Activated CD4-positive, alpha-beta memory T cell treated with anti-CD3 and anti-CD28 coated beads, Interleukin-2, amount 10 ng/mL, durations not matched to agents 7 days and 5 days (primary cell): Measurements from ENCODE around the gene DMC1. TPM values are rescaled to one million over a fixed set of nuclear protein-coding genes. Genes with fewer than 3 reads are reported as not detected.
A peak's percentile ranks its signal among the peaks of the same experiment; 100 is the strongest.

ENCODE experiments used
- CTCF ChIA-PET: fragments of 350-600 bp; sonication (Branson Sonifier 250); formaldehyde crosslinking; loops from one replicate; lab custom pipeline; 2021; ENCODE audit warnings: antibody characterized with exemption, inconsistent platforms; lab: Charles Lee
- POLR2A ChIA-PET: fragments of 350-600 bp; sonication (Branson Sonifier 250); formaldehyde crosslinking; loops from one replicate; lab custom pipeline; 2021; ENCODE audit warnings: antibody characterized with exemption; lab: Charles Lee
- DNase-seq: peaks from one replicate; pipeline ENCODE4 v3.0.0-alpha.2; 2020
- H3K27ac Mint-ChIP-seq: one replicate; pipeline ENCODE4 v1.8.0; 2021; ENCODE audit warnings: mild to moderate bottlenecking, mixed read lengths
- H3K27me3 Mint-ChIP-seq: one replicate; pipeline ENCODE4 v1.8.0; 2021; ENCODE audit warnings: mixed read lengths
- H3K36me3 Mint-ChIP-seq: one replicate; pipeline ENCODE4 v1.8.0; 2021; ENCODE audit warnings: low read depth, mixed read lengths
- H3K4me1 Mint-ChIP-seq: one replicate; pipeline ENCODE4 v1.8.0; 2021; ENCODE audit warnings: mixed read lengths
- H3K4me3 Mint-ChIP-seq: one replicate; pipeline ENCODE4 v1.8.0; 2021; ENCODE audit warnings: mild to moderate bottlenecking, mixed read lengths
- H3K9me3 Mint-ChIP-seq: one replicate; pipeline ENCODE4 v1.8.0; 2021; ENCODE audit warnings: mixed read lengths
- total RNA-seq, 2 experiments: library from RNA; stranded (reverse); gene quantifications; one replicate each; pipeline ENCODE4 v1.2.3, GENCODE V29; 2021

The DMC1 gene
- total RNA-seq, 2 experiments from 2014 or later = 12.5 to 12.6 TPM

- no peaks in the 10 kb centered on the region for H3K9me3 Mint-ChIP-seq
- H3K27ac Mint-ChIP-seq = peak overlapping the region; percentile 98
- peak; percentile 62 for DNase-seq
- peaks cover 56% of the 10 kb centered on the region for H3K36me3 Mint-ChIP-seq
- H3K4me3 Mint-ChIP-seq = peak overlapping the region; percentile 99
- no peaks in the 10 kb centered on the region for H3K27me3 Mint-ChIP-seq
- ChIA-PET POLR2A (no interaction called here), CTCF (no interaction called here)
- H3K4me1 Mint-ChIP-seq = peaks cover 52% of the 10 kb centered on the region
Observed at GRCh38 chr22:38505541-38506117, 64.4 kb downstream of the DMC1 start.

GRCh38 chr22:38504731-38505540, 65.0 kb downstream of the DMC1 start:
- peak overlapping the region; percentile 83 for H3K4me3 Mint-ChIP-seq
- ChIA-PET CTCF (interaction anchor here (0.7 kb wide), 1 partner anchor 10 kb away, joined by 3 read pairs; no protein-coding TSS in a partner anchor), POLR2A (interaction anchor here (1.5 to 1.6 kb wide), 2 partner anchors 9 to 66 kb away, joined by 4 read pairs; partner anchors contain the start of gene DMC1)
- peak; percentile 68 for DNase-seq
- H3K27me3 Mint-ChIP-seq = no peaks in the 10 kb centered on the region
- H3K9me3 Mint-ChIP-seq = no peaks in the 10 kb centered on the region
- H3K36me3 Mint-ChIP-seq = peaks cover 60% of the 10 kb centered on the region
- H3K4me1 Mint-ChIP-seq = peaks cover 55% of the 10 kb centered on the region
- peak overlapping the region; percentile 98 for H3K27ac Mint-ChIP-seq

- peak overlapping the region; percentile 83 for H3K4me3 Mint-ChIP-seq
- peaks cover 65% of the 10 kb centered on the region for H3K4me1 Mint-ChIP-seq
- ChIA-PET CTCF (interaction anchor here (0.7 to 2.1 kb wide), 3 partner anchors 12 to 1010 kb away, joined by 3 to 13 read pairs (median 4); no protein-coding TSS in a partner anchor), POLR2A (interaction anchor here (1.6 to 2.9 kb wide), 4 partner anchors 10 to 68 kb away, joined by 6 to 17 read pairs (median 11); partner anchors contain the start of gene DMC1)
- H3K9me3 Mint-ChIP-seq = no peaks in the 10 kb centered on the region
- H3K36me3 Mint-ChIP-seq = peaks cover 75% of the 10 kb centered on the region
- H3K27me3 Mint-ChIP-seq = no peaks in the 10 kb centered on the region
- DNase-seq = no peak
- H3K27ac Mint-ChIP-seq = peak overlapping the region; percentile 61
Observed at GRCh38 chr22:38503021-38503420, 67.0 kb downstream of the DMC1 start.

GRCh38 chr22:38501797-38502672, 67.9 kb downstream of the DMC1 start:
- Mint-ChIP-seq H3K27me3 (no peaks in the 10 kb centered on the region), H3K4me3 (peak overlapping the region; percentile 83), H3K27ac (peak overlapping the region; percentile 23), H3K4me1 (peaks cover 65% of the 10 kb centered on the region), H3K9me3 (no peaks in the 10 kb centered on the region), H3K36me3 (peaks cover 77% of the 10 kb centered on the region)
- DNase-seq = no peak
- POLR2A ChIA-PET = interaction anchor here (0.7 to 2.9 kb wide), 6 partner anchors 9 to 321 kb away, joined by 3 to 17 read pairs (median 8); partner anchors contain the start of gene DMC1
- CTCF ChIA-PET = interaction anchor here (0.7 to 2.1 kb wide), 4 partner anchors 10 to 1011 kb away, joined by 3 to 13 read pairs (median 4); no protein-coding TSS in a partner anchor

- POLR2A ChIA-PET = interaction anchor here (0.7 to 2.1 kb wide), 6 partner anchors 9 to 72 kb away, joined by 3 to 8 read pairs (median 4); partner anchors contain the start of gene DMC1
- CTCF ChIA-PET = interaction anchor here (0.7 to 1.3 kb wide), 2 partner anchors 15 to 74 kb away, joined by 4 to 7 read pairs; no protein-coding TSS in a partner anchor
- Mint-ChIP-seq H3K27ac (peak overlapping the region; percentile 49), H3K27me3 (no peaks in the 10 kb centered on the region), H3K4me1 (peaks cover 73% of the 10 kb centered on the region), H3K4me3 (no peak overlapping the region), H3K9me3 (no peaks in the 10 kb centered on the region), H3K36me3 (peaks cover 87% of the 10 kb centered on the region)
- no peak for DNase-seq
Observed at GRCh38 chr22:38497869-38498268, 72.1 kb downstream of the DMC1 start.

- Mint-ChIP-seq H3K36me3 (peaks cover 87% of the 10 kb centered on the region), H3K4me1 (peaks cover 64% of the 10 kb centered on the region), H3K27me3 (no peaks in the 10 kb centered on the region), H3K9me3 (no peaks in the 10 kb centered on the region), H3K4me3 (no peak overlapping the region), H3K27ac (no peak overlapping the region)
- ChIA-PET POLR2A (interaction anchor here (1.4 to 3.4 kb wide), 3 partner anchors 9 to 12 kb away, joined by 4 to 16 read pairs (median 9); no protein-coding TSS in a partner anchor), CTCF (interaction anchor here (0.6 to 1.1 kb wide), 4 partner anchors 9 to 189 kb away, joined by 3 to 4 read pairs (median 3); no protein-coding TSS in a partner anchor)
- DNase-seq = no peak
Observed at GRCh38 chr22:38494939-38495338, 75.0 kb downstream of the DMC1 start.

GRCh38 chr22:38494498-38494897, 75.5 kb downstream of the DMC1 start:
- peak overlapping the region; percentile 7 for H3K27ac Mint-ChIP-seq

GRCh38 chr22:38491707-38492348, 78.2 kb downstream of the DMC1 start:
- no peak for DNase-seq
- peaks cover 90% of the 10 kb centered on the region for H3K36me3 Mint-ChIP-seq
- no peak overlapping the region for H3K4me3 Mint-ChIP-seq
- ChIA-PET CTCF (interaction anchor here (2.2 to 2.4 kb wide), 2 partner anchors 10 to 440 kb away, joined by 8 to 13 read pairs; no protein-coding TSS in a partner anchor), POLR2A (interaction anchor here (0.9 to 4.9 kb wide), 4 partner anchors 9 to 93 kb away, joined by 3 to 31 read pairs (median 6); no protein-coding TSS in a partner anchor)
- no peaks in the 10 kb centered on the region for H3K27me3 Mint-ChIP-seq
- no peak overlapping the region for H3K27ac Mint-ChIP-seq
- H3K9me3 Mint-ChIP-seq = no peaks in the 10 kb centered on the region
- H3K4me1 Mint-ChIP-seq = peaks cover 57% of the 10 kb centered on the region

More at GRCh38 chr22:38494498-38494897, 75.5 kb downstream of the DMC1 start:
- ChIA-PET POLR2A (interaction anchor here (2.4 to 3.4 kb wide), 3 partner anchors 8 to 12 kb away, joined by 9 to 16 read pairs (median 9); no protein-coding TSS in a partner anchor), CTCF (interaction anchor here (0.6 to 1.1 kb wide), 2 partner anchors 10 to 189 kb away, joined by 3 read pairs; no protein-coding TSS in a partner anchor)
- peaks cover 66% of the 10 kb centered on the region for H3K4me1 Mint-ChIP-seq
- no peaks in the 10 kb centered on the region for H3K9me3 Mint-ChIP-seq
- H3K36me3 Mint-ChIP-seq = peaks cover 88% of the 10 kb centered on the region
- DNase-seq = no peak
- H3K27me3 Mint-ChIP-seq = no peaks in the 10 kb centered on the region
- H3K4me3 Mint-ChIP-seq = no peak overlapping the region

GRCh38 chr22:38490915-38491314, 79.1 kb downstream of the DMC1 start:
- Mint-ChIP-seq H3K4me1 (peaks cover 53% of the 10 kb centered on the region), H3K27ac (peak overlapping the region; percentile 67), H3K9me3 (no peaks in the 10 kb centered on the region), H3K27me3 (no peaks in the 10 kb centered on the region), H3K36me3 (peaks cover 92% of the 10 kb centered on the region), H3K4me3 (no peak overlapping the region)
- DNase-seq = no peak
- ChIA-PET POLR2A (interaction anchor here (1.0 to 4.9 kb wide), 4 partner anchors 10 to 81 kb away, joined by 3 to 31 read pairs (median 4); no protein-coding TSS in a partner anchor), CTCF (interaction anchor here (2.2 to 2.4 kb wide), 2 partner anchors 11 to 439 kb away, joined by 8 to 13 read pairs; no protein-coding TSS in a partner anchor)

- Mint-ChIP-seq H3K9me3 (no peaks in the 10 kb centered on the region), H3K27me3 (no peaks in the 10 kb centered on the region), H3K4me3 (no peak overlapping the region), H3K4me1 (peaks cover 49% of the 10 kb centered on the region), H3K36me3 (peaks cover 92% of the 10 kb centered on the region), H3K27ac (peak overlapping the region; percentile 67)
- CTCF ChIA-PET = interaction anchor here (2.2 to 2.4 kb wide), 2 partner anchors 11 to 438 kb away, joined by 8 to 13 read pairs; no protein-coding TSS in a partner anchor
- POLR2A ChIA-PET = interaction anchor here (1.0 to 4.9 kb wide), 6 partner anchors 9 to 82 kb away, joined by 3 to 31 read pairs (median 4); no protein-coding TSS in a partner anchor
- no peak for DNase-seq
Observed at GRCh38 chr22:38490475-38490874, 79.5 kb downstream of the DMC1 start.
